ENCODE measurements around the gene DUSP1.

DNA sequence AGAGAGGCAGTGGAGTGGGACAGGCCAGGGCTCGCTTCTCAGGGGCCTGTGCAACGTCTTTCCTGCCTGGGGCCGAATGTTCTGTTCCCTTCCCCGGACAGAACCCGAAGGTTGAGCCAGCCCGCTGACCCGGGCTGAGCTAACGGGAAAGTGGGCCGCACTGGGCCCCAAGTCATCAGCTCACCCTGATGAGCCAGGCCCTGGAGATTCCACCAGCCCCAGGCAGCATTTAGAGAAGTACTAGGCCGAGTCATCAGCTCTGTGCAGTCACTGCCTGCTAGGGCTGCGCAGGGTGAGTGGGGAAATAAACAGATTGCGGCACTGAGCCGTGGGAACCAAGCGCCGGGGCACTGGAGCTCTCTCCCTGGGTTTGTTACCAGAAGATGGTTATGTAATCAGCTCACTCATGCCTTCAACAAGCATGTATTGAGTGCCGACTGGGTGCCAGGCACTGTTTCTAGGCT is 29.1 kb upstream of the DUSP1 start:
- TF ChIP-seq PATZ1 (CRISPR knock-in tag; IDR thresholded peaks at IDR 0.05; ENCODE audit: borderline replicate concordance) (no peak), ZNF70 (CRISPR knock-in tag; IDR thresholded peaks at IDR 0.05) (no peak), CSDC2 (CRISPR knock-in tag; IDR thresholded peaks at IDR 0.05) (no peak), ZC3H10 (CRISPR knock-in tag; IDR thresholded peaks at IDR 0.05) (no peak), ZFP3 (CRISPR knock-in tag; IDR thresholded peaks at IDR 0.05) (no peak)
- TF ChIP-seq, protein P1, sequence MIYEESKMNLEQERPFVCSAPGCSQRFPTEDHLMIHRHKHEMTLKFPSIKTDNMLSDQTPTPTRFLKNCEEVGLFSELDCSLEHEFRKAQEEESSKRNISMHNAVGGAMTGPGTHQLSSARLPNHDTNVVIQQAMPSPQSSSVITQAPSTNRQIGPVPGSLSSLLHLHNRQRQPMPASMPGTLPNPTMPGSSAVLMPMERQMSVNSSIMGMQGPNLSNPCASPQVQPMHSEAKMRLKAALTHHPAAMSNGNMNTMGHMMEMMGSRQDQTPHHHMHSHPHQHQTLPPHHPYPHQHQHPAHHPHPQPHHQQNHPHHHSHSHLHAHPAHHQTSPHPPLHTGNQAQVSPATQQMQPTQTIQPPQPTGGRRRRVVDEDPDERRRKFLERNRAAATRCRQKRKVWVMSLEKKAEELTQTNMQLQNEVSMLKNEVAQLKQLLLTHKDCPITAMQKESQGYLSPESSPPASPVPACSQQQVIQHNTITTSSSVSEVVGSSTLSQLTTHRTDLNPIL (CRISPR knock-in tag; IDR thresholded peaks at IDR 0.05; ENCODE audit: low read depth): no peak

Data from SK-N-SH treated with all-trans-retinoic acid at 6 μM for 48 hours (cell line).